Bronchial epithelial cell (primary cell): Measurements from ENCODE around the gene H6PD. TPM values are rescaled to one million over a fixed set of nuclear protein-coding genes. Genes with fewer than 3 reads are reported as not detected.

Experiments used
- DNase-seq: peaks from one replicate; pipeline ENCODE4 v3.0.0-alpha.2; 2010; ENCODE audit warnings: low read depth
- FAIRE-seq: peaks from 2 replicates; lab custom pipeline; 2011; peaks lifted over from hg19 to GRCh38; lab: Jason Lieb, UNC
- H3K27me3 ChIP-seq: 2 replicates; pipeline ENCODE4 v1.5.1; 2011; ENCODE audit warnings: low read length; ENCODE audit not compliant: control insufficient read depth, insufficient read depth
- H3K36me3 ChIP-seq: 2 replicates; pipeline ENCODE4 v1.5.1; 2011; ENCODE audit warnings: low read length; ENCODE audit not compliant: control insufficient read depth, insufficient read depth
- H3K4me3 ChIP-seq: 2 replicates; pipeline ENCODE4 v1.5.1; 2011; ENCODE audit warnings: mild to moderate bottlenecking, low read depth, low read length, control low read depth
- CTCF ChIP-seq: IDR thresholded peaks from 2 replicates; pipeline ENCODE4 v1.5.1; 2011; ENCODE audit warnings: mild to moderate bottlenecking, moderate library complexity, low read length, control low read depth, inconsistent platforms; ENCODE audit not compliant: insufficient read depth, severe bottlenecking
- total RNA-seq: library from RNA; depleted of rRNA; stranded (reverse); fragments of >200 nt; gene quantifications from 2 replicates; pipeline ENCODE4 v1.2.1, GENCODE V29; 2014

The H6PD gene
- total RNA-seq, 1 donor from 2014 or later = 5.5 TPM

DNA sequence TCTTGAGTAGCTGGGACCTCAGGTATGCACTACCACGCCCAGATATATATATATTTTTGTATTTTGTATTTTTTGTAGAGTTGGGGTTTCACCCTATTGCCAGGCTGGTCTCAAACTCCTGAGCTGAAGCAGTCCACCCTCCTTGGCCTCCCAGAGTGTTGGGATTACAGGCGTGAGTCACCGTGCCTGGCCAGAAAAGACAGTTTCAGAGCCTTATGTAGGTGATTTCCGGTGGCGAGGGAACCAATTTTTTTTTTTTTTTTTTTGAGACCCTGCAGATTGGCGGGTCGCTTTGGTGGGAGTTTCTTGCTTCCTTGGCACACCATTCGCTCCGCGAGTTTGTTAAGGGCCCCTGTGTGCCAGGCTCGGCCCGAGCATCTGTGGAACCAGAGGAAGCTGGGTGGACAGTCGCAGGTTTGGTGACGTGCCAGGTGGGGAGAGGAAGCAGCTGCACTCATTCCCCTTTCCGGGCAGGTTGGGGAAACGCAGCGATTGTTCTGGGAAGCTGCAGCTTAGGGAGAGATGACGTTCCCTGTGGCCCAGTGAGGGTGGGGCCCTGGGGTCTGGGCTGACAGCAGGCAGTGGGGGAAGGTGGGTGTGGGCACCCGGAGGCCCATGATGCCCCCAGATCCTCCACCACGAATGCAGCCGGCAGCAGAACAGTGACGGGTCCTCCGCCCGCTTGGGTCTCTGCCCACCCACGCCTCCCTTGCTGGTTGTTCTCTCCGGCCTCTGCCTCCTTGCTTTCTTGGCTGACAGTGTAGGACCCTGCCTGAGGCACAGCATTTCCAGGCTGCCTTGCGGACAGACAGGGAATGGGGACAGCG is 83.2 kb downstream of the H6PD start:
- no peaks in the 10 kb centered on the region for H3K27me3 ChIP-seq
- H3K4me3 ChIP-seq = no peak overlapping the region
- no peak for DNase-seq
- no peak for TF ChIP-seq CTCF
- FAIRE-seq = no peak
- peaks cover 4% of the 10 kb centered on the region for H3K36me3 ChIP-seq

DNA sequence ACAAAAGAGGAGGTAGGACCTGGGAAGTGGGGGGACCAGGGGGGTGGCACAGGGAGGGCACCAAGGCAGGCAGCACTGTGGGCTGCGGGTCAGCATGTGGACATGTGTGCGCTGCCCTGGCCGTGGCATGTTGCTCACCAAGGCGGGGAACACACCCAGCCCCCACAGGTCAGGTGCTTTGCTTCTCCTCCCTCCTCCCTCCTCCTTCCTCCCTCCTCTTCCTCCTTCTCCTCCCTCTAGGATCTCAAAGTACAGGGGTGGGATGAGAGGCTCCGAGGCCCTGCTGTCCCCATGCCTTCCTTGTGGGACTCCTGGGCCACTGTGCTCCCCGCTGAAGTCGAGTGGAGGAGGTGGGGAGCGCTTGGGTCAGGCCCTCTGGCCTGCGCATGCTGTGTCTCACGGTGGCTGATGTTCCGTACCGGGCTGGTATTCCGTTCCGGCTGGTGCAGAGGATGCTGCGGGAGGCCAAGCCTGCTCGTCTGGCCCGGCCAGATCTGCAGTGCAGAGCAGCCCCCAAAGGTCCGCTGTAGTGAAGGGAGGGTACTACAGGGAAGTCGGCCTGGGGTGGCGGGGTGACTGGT is 84.7 kb downstream of the H6PD start:
- FAIRE-seq (no peak), DNase-seq (no peak)
- TF ChIP-seq CTCF = no peak
- no peaks in the 10 kb centered on the region for H3K27me3 ChIP-seq
- H3K36me3 ChIP-seq = peaks cover 4% of the 10 kb centered on the region
- no peak overlapping the region for H3K4me3 ChIP-seq

- peaks cover 4% of the 10 kb centered on the region for H3K36me3 ChIP-seq
- TF ChIP-seq CTCF = no peak
- H3K4me3 ChIP-seq = no peak overlapping the region
- FAIRE-seq (no peak), DNase-seq (no peak)
- no peaks in the 10 kb centered on the region for H3K27me3 ChIP-seq
Observed at GRCh38 chr1:9319789-9320519, 85.4 kb downstream of the H6PD start.

Other genes with a start within 250 kb of the H6PD start
- not detected in 2 replicates for gene SLC2A7, start 208.4 kb upstream of the H6PD start, total RNA-seq
- under 0.01 and 0.26 TPM in 2 replicates for gene SLC2A5, start 165.1 kb upstream of the H6PD start, total RNA-seq
- gene GPR157, start 105.7 kb upstream of the H6PD start, total RNA-seq = 44.0 and 69.6 TPM in 2 replicates
- gene SPSB1, start 58.1 kb downstream of the H6PD start, total RNA-seq = 17.6 and 28.9 TPM in 2 replicates